ENCODE results near the gene SYCE3. TPM values are rescaled to one million over a fixed set of nuclear protein-coding genes. Genes with fewer than 3 reads are reported as not detected.

Gene SYCE3
- total and polyA plus RNA-seq, 9 of the 15 experiments (the other 6 are each of a cell fraction or from before 2014, with no cell fraction given), result 0.56 TPM; not detected in 8

- ATAC-seq (no peak), DNase-seq (ENCODE audit: extremely low read depth in 1 of 4, low spot score in 3 of 4) (no peak), FAIRE-seq (no peak)
- 100% methylated on average over 3 of the region's 26 CpGs for WGBS (ENCODE audit: insufficient coverage, low coverage, missing lambda C conversion rate)
- no peaks in the 10 kb centered on the region for H3K27me3 ChIP-seq (ENCODE audit: control insufficient read depth in 2 of 2, insufficient read depth in 2 of 2, low read length in 2 of 2)
- no peak overlapping the region for H3K9ac ChIP-seq (ENCODE audit: insufficient read depth in 1 of 2, low read depth in 2 of 2, low read length in 2 of 2)
- no peak overlapping the region for H2AFZ ChIP-seq (ENCODE audit: low read depth, low read length)
- H3K9me1 ChIP-seq (ENCODE audit: control insufficient read depth, insufficient read depth, low read length), result no peaks in the 10 kb centered on the region
- H3K79me2 ChIP-seq (ENCODE audit: control insufficient read depth, insufficient read depth, low read length), result peaks cover 14% of the 10 kb centered on the region
- 0 out of 2 replicates have a peak, but pooled peaks cover 1% of the 10 kb centered on the region for H3K9me3 ChIP-seq (replicated peaks; ENCODE audit: control insufficient read depth, insufficient read depth, low read depth, low read length)
- no TSS peak for BruUV-seq (replicated peaks)
- peaks cover 22% of the 10 kb centered on the region; the same call in 1 of the 3 replicates for H3K36me3 ChIP-seq (ENCODE audit: control insufficient read depth, insufficient read depth, low read length)
- intact Hi-C loops (cut with micrococcal nuclease), result no loop called here
- no peaks in the 10 kb centered on the region for H4K20me1 ChIP-seq (replicated peaks; ENCODE audit: control insufficient read depth, insufficient read depth, low read length)
- TF ChIP-seq KLF13 (tag; IDR thresholded peaks at IDR 0.05; ENCODE audit: borderline replicate concordance, low read depth), result no peak
- TF ChIP-seq ZNF785 (CRISPR knock-in tag; IDR thresholded peaks at IDR 0.05), result no peak
- TF ChIP-seq THAP12 (CRISPR knock-in tag; IDR thresholded peaks at IDR 0.05), result no peak
- TF ChIP-seq ZNF318 (IDR thresholded peaks at IDR 0.05; ENCODE audit: borderline replicate concordance in 1 of 2, low read depth in 1 of 2), result no peak
- TF ChIP-seq MYNN (IDR thresholded peaks at IDR 0.05), result no peak
- TF ChIP-seq MYNN (CRISPR knock-in tag; IDR thresholded peaks at IDR 0.05), result no peak
- no peak for TF ChIP-seq E2F3 (CRISPR knock-in tag; IDR thresholded peaks at IDR 0.05)
- no peak for TF ChIP-seq RHOXF2B (CRISPR knock-in tag; conservative IDR thresholded peaks at IDR 0.05)
- TF ChIP-seq NCOA2 (IDR thresholded peaks at IDR 0.05; ENCODE audit: partially characterized antibody in 2 of 2), result no peak
- no peak for TF ChIP-seq MAX (CRISPR knock-in tag; IDR thresholded peaks at IDR 0.05)
- no peak for TF ChIP-seq SREBF2 (CRISPR knock-in tag; IDR thresholded peaks at IDR 0.05)
- ChIA-PET CTCF (ENCODE audit: low intra/inter-chr PET ratio) (no interaction called here), POLR2A (interaction anchor here (1.2 kb wide), 1 partner anchor 33 kb away, joined by 4 read pairs; no protein-coding TSS in a partner anchor)
- H3K4me3 ChIP-seq, result no peak overlapping the region
- peaks cover 0 to 33% of the 10 kb centered on the region in 2 experiments; a peak in 2 of 5 replicates for H3K4me1 ChIP-seq (replicated peaks in 1 of 2; ENCODE audit: control insufficient read depth in 2 of 2, insufficient read depth in 2 of 2, low read length in 2 of 2)
- in situ Hi-C loops (cut with MboI), result no loop called here
- no peak overlapping the region for H3K27ac ChIP-seq (ENCODE audit: extremely low read depth, low read depth, low read length)
- H3K4me2 ChIP-seq (ENCODE audit: insufficient read depth, low read length), result no peak overlapping the region
Measured at GRCh38 chr22:50503475-50504145, 59.1 kb downstream of the SYCE3 start.

Measured in K562 (cell line).